PC-3 (cell line): ENCODE measurements around the gene PPIL4. TPM values are rescaled to one million over a fixed set of nuclear protein-coding genes. Genes with fewer than 3 reads are reported as not detected.

Experiments
- ATAC-seq: fragments of 200-7000 bp; cut with Tn5 transposase; 2 replicates; pipeline ENCODE4 v1.9.1; 2020; ENCODE audit warnings: mild to moderate bottlenecking, moderate library complexity
- BruUV-seq: library from RNA; stranded (reverse); fragments of 400-500 nt; replicated peaks from 2 replicates; lab custom pipeline; 2021; lab: Mats Ljungman, UMichigan
- CTCF ChIA-PET: fragments of 300-600 bp; sonication (Branson Sonifier 250); formaldehyde crosslinking; loops from one replicate; lab custom pipeline; 2022; ENCODE audit warnings: antibody characterized with exemption; lab: Charles Lee
- POLR2A ChIA-PET: fragments of 300-600 bp; sonication (Branson Sonifier 250); formaldehyde crosslinking; loops from one replicate; lab custom pipeline; 2022; ENCODE audit warnings: antibody characterized with exemption; ENCODE audit not compliant: unreplicated experiment; lab: Charles Lee
- DNase-seq: peaks from one replicate; pipeline ENCODE4 v3.0.0-alpha.2; 2015
- H2AFZ ChIP-seq: fragments of 300-600 bp; sonication (generic); 2 replicates; pipeline ENCODE4 v1.6.0; 2016; ENCODE audit warnings: antibody characterized with exemption, low read length
- H3F3A ChIP-seq: fragments of 300-600 bp; sonication (generic); one replicate; pipeline ENCODE4 v1.6.0; 2017; ENCODE audit warnings: antibody characterized with exemption, low read length, control low read depth, mild to moderate bottlenecking; ENCODE audit not compliant: unreplicated experiment
- H3K27ac ChIP-seq: fragments of 300-600 bp; sonication (generic); 2 replicates; pipeline ENCODE4 v1.5.1; 2016; ENCODE audit warnings: mild to moderate bottlenecking, low read length
- H3K27me3 ChIP-seq: fragments of 300-600 bp; sonication (generic); 2 replicates; pipeline ENCODE4 v1.6.1; 2016; ENCODE audit warnings: low read length, mixed read lengths
- H3K36me3 ChIP-seq: fragments of 300-600 bp; sonication (generic); 2 replicates; pipeline ENCODE4 v1.6.1; 2016; ENCODE audit warnings: low read depth, mixed run types, low read length, mixed read lengths
- H3K4me1 ChIP-seq: fragments of 300-600 bp; sonication (generic); 2 replicates; pipeline ENCODE4 v1.5.1; 2016; ENCODE audit warnings: low read length; ENCODE audit not compliant: insufficient read depth
- H3K4me2 ChIP-seq: fragments of 300-600 bp; sonication (generic); 2 replicates; pipeline ENCODE4 v1.6.0; 2016; ENCODE audit warnings: low read length
- H3K4me3 ChIP-seq: fragments of 300-600 bp; sonication (generic); 2 replicates; pipeline ENCODE4 v1.5.1; 2016; ENCODE audit warnings: mild to moderate bottlenecking, low read length, mixed read lengths
- H3K79me2 ChIP-seq: fragments of 300-600 bp; sonication (generic); 2 replicates; pipeline ENCODE4 v1.6.1; 2017; ENCODE audit warnings: low read length, mixed read lengths
- H3K9ac ChIP-seq: fragments of 300-600 bp; sonication (generic); 2 replicates; pipeline ENCODE4 v1.6.0; 2016; ENCODE audit warnings: mild to moderate bottlenecking, low read length
- H3K9me2 ChIP-seq: fragments of 300-600 bp; sonication (generic); replicated peaks from 2 replicates; pipeline ENCODE4 v1.6.1; 2016; ENCODE audit warnings: mixed run types, low read length, mixed read lengths
- H3K9me3 ChIP-seq: fragments of 300-600 bp; sonication (generic); 2 replicates; pipeline ENCODE4 v1.6.1; 2016; ENCODE audit warnings: low read length, mixed read lengths
- H4K20me1 ChIP-seq: fragments of 300-600 bp; sonication (generic); 2 replicates; pipeline ENCODE4 v1.6.1; 2016; ENCODE audit warnings: low read length, mixed read lengths
- EZH2 ChIP-seq: fragments of 300-600 bp; sonication (generic); IDR thresholded peaks from one replicate; pipeline ENCODE4 v1.6.1; 2017; ENCODE audit warnings: antibody characterized with exemption, mild to moderate bottlenecking, low read length; ENCODE audit not compliant: unreplicated experiment
- EZH2phosphoT487 ChIP-seq: fragments of 300-600 bp; sonication (generic); IDR thresholded peaks from 2 replicates; pipeline ENCODE4 v1.6.1; 2018; ENCODE audit warnings: mild to moderate bottlenecking, antibody characterized with exemption, low read length, borderline replicate concordance
- intact Hi-C: fragments of 100-400 bp; cut with micrococcal nuclease; formaldehyde crosslinking; loops from 2 replicates; pipeline ENCODE4 v1.9.0; 2023
- total RNA-seq: library from RNA; depleted of rRNA; stranded (reverse); fragments of >200 nt; gene quantifications from 2 replicates; pipeline ENCODE4 v1.2.3, GENCODE V29; 2014
- TF ChIP-seq, protein P1 (sequence below): fragments of 300-600 bp; sonication (generic); conservative IDR thresholded peaks from 2 replicates; pipeline ENCODE4 v1.5.1; 2017; ENCODE audit warnings: antibody characterized with exemption, low read depth, mild to moderate bottlenecking, low read length

The PPIL4 gene
- total RNA-seq, 1 experiment from 2014 or later = 12.8 TPM

DNA sequence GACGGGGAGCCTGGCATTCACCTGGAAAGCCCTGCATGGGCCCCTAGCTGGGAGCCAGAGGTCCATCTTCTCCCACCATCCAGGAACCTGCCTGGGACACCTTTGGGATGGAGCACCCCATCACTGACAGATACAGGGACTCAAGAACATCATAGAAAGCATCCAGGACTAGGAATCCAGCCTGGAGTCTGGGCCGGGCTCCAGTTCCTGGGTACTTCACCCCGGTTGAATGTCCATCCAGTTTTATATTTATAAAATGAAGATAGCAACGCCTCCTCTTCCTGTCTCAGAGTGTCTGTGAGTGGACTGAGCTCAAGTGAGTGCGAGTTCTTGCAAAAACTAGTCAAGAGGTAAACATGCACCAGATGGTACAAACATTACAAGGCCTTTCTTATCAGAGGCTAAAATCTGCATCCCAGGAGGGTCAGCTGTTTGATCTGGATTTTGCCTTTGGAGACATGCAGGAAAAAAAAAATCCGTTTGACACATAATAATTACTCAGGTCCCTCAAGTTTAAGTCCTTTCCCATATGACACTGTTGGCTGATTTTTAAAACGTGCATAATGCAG, 88.4 kb downstream of the PPIL4 start:
- Histone ChIP-seq H3K9ac (no peak overlapping the region), H2AFZ (no peak overlapping the region), H3K27me3 (no peaks in the 10 kb centered on the region), H3K4me1 (peaks cover 14% of the 10 kb centered on the region), H3K4me2 (no peak overlapping the region), H3K27ac (no peak overlapping the region), H3F3A (no peaks in the 10 kb centered on the region), H3K4me3 (no peak overlapping the region), H3K9me2 (no peaks in the 10 kb centered on the region), H4K20me1 (no peaks in the 10 kb centered on the region), H3K79me2 (no peaks in the 10 kb centered on the region), H3K9me3 (no peaks in the 10 kb centered on the region), H3K36me3 (no peaks in the 10 kb centered on the region)
- ChIA-PET CTCF (no interaction called here), POLR2A (interaction anchor here (0.6 kb wide), 1 partner anchor 260 kb away, joined by 4 read pairs; no protein-coding TSS in a partner anchor)
- BruUV-seq = no TSS peak
- TF ChIP-seq, protein P1, sequence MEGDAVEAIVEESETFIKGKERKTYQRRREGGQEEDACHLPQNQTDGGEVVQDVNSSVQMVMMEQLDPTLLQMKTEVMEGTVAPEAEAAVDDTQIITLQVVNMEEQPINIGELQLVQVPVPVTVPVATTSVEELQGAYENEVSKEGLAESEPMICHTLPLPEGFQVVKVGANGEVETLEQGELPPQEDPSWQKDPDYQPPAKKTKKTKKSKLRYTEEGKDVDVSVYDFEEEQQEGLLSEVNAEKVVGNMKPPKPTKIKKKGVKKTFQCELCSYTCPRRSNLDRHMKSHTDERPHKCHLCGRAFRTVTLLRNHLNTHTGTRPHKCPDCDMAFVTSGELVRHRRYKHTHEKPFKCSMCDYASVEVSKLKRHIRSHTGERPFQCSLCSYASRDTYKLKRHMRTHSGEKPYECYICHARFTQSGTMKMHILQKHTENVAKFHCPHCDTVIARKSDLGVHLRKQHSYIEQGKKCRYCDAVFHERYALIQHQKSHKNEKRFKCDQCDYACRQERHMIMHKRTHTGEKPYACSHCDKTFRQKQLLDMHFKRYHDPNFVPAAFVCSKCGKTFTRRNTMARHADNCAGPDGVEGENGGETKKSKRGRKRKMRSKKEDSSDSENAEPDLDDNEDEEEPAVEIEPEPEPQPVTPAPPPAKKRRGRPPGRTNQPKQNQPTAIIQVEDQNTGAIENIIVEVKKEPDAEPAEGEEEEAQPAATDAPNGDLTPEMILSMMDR = no peak
- TF ChIP-seq EZH2phosphoT487 (no peak), EZH2 (no peak)
- intact Hi-C loops = no loop called here
- DNase-seq = no peak
- ATAC-seq = no peak

DNA sequence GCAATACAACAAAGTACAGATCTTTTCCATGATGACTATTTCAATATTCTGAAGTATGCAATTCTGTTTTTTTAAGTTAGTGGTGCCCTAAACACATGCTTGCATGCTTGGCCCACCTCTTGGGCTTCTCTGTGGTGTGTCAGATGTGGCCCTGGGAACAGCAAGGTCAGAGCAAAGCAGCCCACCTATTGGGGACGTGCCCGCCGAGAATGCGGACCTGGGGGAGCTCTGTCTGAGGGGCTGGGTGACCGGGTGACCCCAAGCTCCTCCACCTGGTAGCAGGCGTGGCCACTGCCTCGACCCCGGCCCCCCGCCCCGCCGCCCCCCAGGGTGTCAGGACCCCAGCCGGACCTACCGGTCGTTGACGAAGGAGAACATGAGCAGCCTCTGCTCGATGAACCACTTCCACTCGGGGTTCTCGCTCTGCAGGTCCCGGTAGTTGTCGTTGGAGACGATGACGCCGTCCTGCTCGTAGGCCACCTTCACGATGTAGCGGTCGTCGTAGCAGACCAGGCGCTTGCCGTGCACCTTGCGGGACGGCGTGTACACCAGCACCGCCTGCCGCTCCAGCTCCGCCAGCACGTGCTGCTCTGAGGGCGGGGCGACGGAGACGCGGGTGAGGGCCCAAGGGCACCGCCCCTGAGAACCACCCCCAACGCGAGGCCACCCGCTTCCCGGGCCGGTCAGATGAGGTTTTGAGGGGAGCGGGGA, 89.4 kb downstream of the PPIL4 start:
- no peaks in the 10 kb centered on the region for H3K9me3 ChIP-seq
- no peaks in the 10 kb centered on the region for H3F3A ChIP-seq
- TF ChIP-seq EZH2 = no peak
- TF ChIP-seq, protein P1 = no peak
- no peak for TF ChIP-seq EZH2phosphoT487
- intact Hi-C loops = no loop called here
- ATAC-seq (no peak), DNase-seq (no peak)
- CTCF ChIA-PET = no interaction called here
- H3K36me3 ChIP-seq = no peaks in the 10 kb centered on the region
- POLR2A ChIA-PET = no interaction called here
- H2AFZ ChIP-seq = no peak overlapping the region
- H4K20me1 ChIP-seq = no peaks in the 10 kb centered on the region
- no peak overlapping the region for H3K9ac ChIP-seq
- BruUV-seq = no TSS peak
- H3K4me2 ChIP-seq = no peak overlapping the region
- peaks cover 14% of the 10 kb centered on the region for H3K4me1 ChIP-seq
- H3K79me2 ChIP-seq = no peaks in the 10 kb centered on the region
- H3K27ac ChIP-seq = no peak overlapping the region
- H3K4me3 ChIP-seq = no peak overlapping the region
- no peaks in the 10 kb centered on the region for H3K27me3 ChIP-seq
- no peaks in the 10 kb centered on the region for H3K9me2 ChIP-seq
